Body of pancreas (tissue), 4 donors: ENCODE data around the gene VPS13C.

Source experiments
- CTCF ChIP-seq, 7 experiments: fragments of 450-650 bp in 4 of 7; fragments of 200-600 bp in 3 of 7; sonication (generic) in 3 of 7; IDR thresholded peaks; one replicate each; pipeline ENCODE4 v1.5.1; 2016 to 2019; ENCODE audit warnings: antibody characterized with exemption in 7 of 7
- POLR2A ChIP-seq, 3 donors: fragments of 450-650 bp; IDR thresholded peaks; one replicate each; pipeline ENCODE4 v1.6.1; 2016; ENCODE audit warnings: antibody characterized with exemption in 3 of 3, mild to moderate bottlenecking in 2 of 3

- TF ChIP-seq CTCF (IDR thresholded peaks at IDR 0.05), result no peak
- no peak for TF ChIP-seq POLR2A (IDR thresholded peaks at IDR 0.05)
These were observed 116.3 kb downstream of the VPS13C start for GRCh38 chr15:61943992-61944391.
